HG03045 (cell line): ENCODE measurements around the gene TAF6.

Source experiments
- ATAC-seq: cut with Tn5 transposase; IDR thresholded peaks from one replicate; pipeline ENCODE4 v1.9.1; 2021; ENCODE audit warnings: mild to moderate bottlenecking, moderate library complexity; ENCODE audit not compliant: unreplicated experiment

Gene TAF6

GRCh38 chr7:100075418-100075817 lies 43.7 kb downstream of the TAF6 start:
- ATAC-seq = no peak

- no peak for ATAC-seq
Observed at GRCh38 chr7:100074841-100075240, 44.3 kb downstream of the TAF6 start.

GRCh38 chr7:100072462-100072861 lies 46.7 kb downstream of the TAF6 start:
- ATAC-seq = no peak

- no peak for ATAC-seq
Observed at GRCh38 chr7:100071018-100071723, 48.0 kb downstream of the TAF6 start.

GRCh38 chr7:100069991-100070390 lies 49.2 kb downstream of the TAF6 start:
- no peak for ATAC-seq

- no peak for ATAC-seq
Observed at GRCh38 chr7:100066953-100067352, 52.2 kb downstream of the TAF6 start.

- ATAC-seq = no peak
Observed at GRCh38 chr7:100065452-100066186, 53.5 kb downstream of the TAF6 start.

GRCh38 chr7:100064162-100064561 lies 55.0 kb downstream of the TAF6 start:
- no peak for ATAC-seq

- no peak for ATAC-seq
Observed at GRCh38 chr7:100063376-100063775, 55.8 kb downstream of the TAF6 start.

- ATAC-seq = no peak
Observed at GRCh38 chr7:100061518-100062193, 57.5 kb downstream of the TAF6 start.

GRCh38 chr7:100059251-100059739 lies 59.9 kb downstream of the TAF6 start:
- ATAC-seq = no peak
